SK-N-SH treated with all-trans-retinoic acid at 6 μM for 48 hours (cell line): ENCODE data around the gene GJA4.

Source experiments
- ARNTL ChIP-seq: fragments of 450-650 bp; formaldehyde crosslinking; IDR thresholded peaks from 2 replicates; pipeline ENCODE4 v1.5.0; 2020; ENCODE audit warnings: low read depth, mild to moderate bottlenecking, moderate library complexity, borderline replicate concordance
- BACH2 ChIP-seq: fragments of 250-450 bp; sonication (Bioruptor Pico); IDR thresholded peaks from 2 replicates; pipeline ENCODE4 v1.9.0; 2021; ENCODE audit warnings: mild to moderate bottlenecking, borderline replicate concordance
- CSDC2 ChIP-seq: fragments of 250-450 bp; sonication (Bioruptor Pico); IDR thresholded peaks from 2 replicates; pipeline ENCODE4 v1.5.0; 2020; ENCODE audit warnings: mild to moderate bottlenecking, moderate library complexity
- ESRRG ChIP-seq: fragments of 250-450 bp; sonication (Bioruptor Pico); IDR thresholded peaks from 2 replicates; pipeline ENCODE4 v1.6.1; 2021; ENCODE audit warnings: mild to moderate bottlenecking
- PATZ1 ChIP-seq: fragments of 250-450 bp; sonication (Bioruptor Pico); IDR thresholded peaks from 2 replicates; pipeline ENCODE4 v1.8.0; 2020; ENCODE audit warnings: mild to moderate bottlenecking, moderate library complexity, borderline replicate concordance
- RARB ChIP-seq: fragments of 250-450 bp; sonication (Bioruptor Pico); IDR thresholded peaks from 2 replicates; pipeline ENCODE4 v1.8.0; 2021; ENCODE audit warnings: mild to moderate bottlenecking, moderate library complexity
- TCF4 ChIP-seq: fragments of 250-450 bp; sonication (Bioruptor Pico); IDR thresholded peaks from 2 replicates; pipeline ENCODE4 v1.8.0; 2021; ENCODE audit warnings: mild to moderate bottlenecking, moderate library complexity, borderline replicate concordance
- ZC3H10 ChIP-seq: fragments of 250-450 bp; sonication (Bioruptor Pico); IDR thresholded peaks from 2 replicates; pipeline ENCODE4 v1.5.1; 2021; ENCODE audit warnings: mild to moderate bottlenecking, moderate library complexity
- ZFP3 ChIP-seq: fragments of 250-450 bp; sonication (Bioruptor Pico); IDR thresholded peaks from 2 replicates; pipeline ENCODE4 v1.5.0; 2020; ENCODE audit warnings: mild to moderate bottlenecking, moderate library complexity
- ZFP30 ChIP-seq: fragments of 450-650 bp; formaldehyde crosslinking; IDR thresholded peaks from 2 replicates; pipeline ENCODE4 v1.5.0; 2022; ENCODE audit warnings: mild to moderate bottlenecking, moderate library complexity
- ZNF565 ChIP-seq: fragments of 450-650 bp; formaldehyde crosslinking; conservative IDR thresholded peaks from 2 replicates; pipeline ENCODE4 v1.5.0; 2020; ENCODE audit warnings: low read depth, mild to moderate bottlenecking, moderate library complexity
- ZNF70 ChIP-seq: fragments of 450-650 bp; formaldehyde crosslinking; IDR thresholded peaks from 2 replicates; pipeline ENCODE4 v1.5.0; 2020; ENCODE audit warnings: mild to moderate bottlenecking, moderate library complexity
- ZNF8 ChIP-seq: fragments of 450-650 bp; formaldehyde crosslinking; IDR thresholded peaks from 2 replicates; pipeline ENCODE4 v1.5.0; 2020; ENCODE audit warnings: mild to moderate bottlenecking, moderate library complexity

- TF ChIP-seq ARNTL (no peak), ZNF70 (CRISPR knock-in tag) (no peak), PATZ1 (CRISPR knock-in tag) (no peak), ZFP3 (CRISPR knock-in tag) (no peak), CSDC2 (CRISPR knock-in tag) (no peak), ESRRG (CRISPR knock-in tag) (no peak), ZFP30 (no peak), ZNF8 (CRISPR knock-in tag) (no peak), TCF4 (CRISPR knock-in tag) (no peak), RARB (CRISPR knock-in tag) (no peak), BACH2 (CRISPR knock-in tag) (no peak), ZC3H10 (CRISPR knock-in tag) (no peak), ZNF565 (CRISPR knock-in tag) (no peak)
Measured at GRCh38 chr1:34842073-34842472, 49.3 kb downstream of the GJA4 start.
